ENCODE results near the gene SLC26A2.
"Not testable (repeated sequence)": the region's sequence is repeated elsewhere in the genome, so short reads cannot be mapped to it uniquely, and the experiment has no call there.

Gene SLC26A2

DNA sequence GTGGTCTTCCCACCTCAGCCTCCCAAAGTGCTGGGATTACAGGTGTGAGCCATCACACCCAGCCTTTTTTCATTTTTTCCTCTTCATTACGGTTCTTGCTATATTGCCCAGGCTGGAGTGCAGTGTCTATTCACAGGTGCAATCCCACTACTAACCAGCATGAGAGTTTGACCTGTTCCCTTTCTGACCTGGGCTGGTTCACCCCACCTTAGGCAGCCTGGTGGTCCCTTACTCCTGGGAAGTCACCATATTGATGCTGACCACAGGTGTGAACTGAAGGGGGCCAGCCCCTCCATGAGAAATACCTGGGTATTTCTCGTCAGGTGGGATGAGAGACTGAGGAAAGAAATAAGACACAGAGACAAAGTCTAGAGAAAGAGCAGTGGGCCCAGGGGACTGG lies 18.4 kb upstream of the SLC26A2 start:
- TF ChIP-seq POLR2A (IDR thresholded peaks at IDR 0.05; ENCODE audit: low read depth, low read length) = no peak
- FAIRE-seq (no peak), DNase-seq (ENCODE audit: insufficient read length, low spot score) (no peak)

DNA sequence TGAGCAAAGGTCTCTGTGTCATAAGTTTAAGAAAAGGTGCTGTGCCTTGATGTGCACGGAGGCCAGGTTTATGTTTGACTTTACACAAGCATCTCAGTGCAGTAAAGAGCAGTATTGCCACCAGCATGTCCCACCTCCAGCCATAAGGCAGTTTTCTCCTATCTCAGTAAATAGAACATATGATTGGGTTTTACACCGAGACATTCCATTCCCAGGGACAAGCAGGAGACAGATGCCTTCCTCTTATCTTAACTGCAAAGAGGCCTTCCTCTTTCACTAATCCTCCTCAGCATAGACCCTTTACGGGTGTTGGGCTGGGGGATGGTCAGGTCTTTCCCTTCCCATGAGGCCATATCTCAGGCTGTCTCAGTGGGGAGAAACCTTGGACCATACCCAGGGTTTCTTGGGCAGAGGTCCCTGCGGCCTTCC lies 17.8 kb upstream of the SLC26A2 start:
- not testable (repeated sequence) for DNase-seq (ENCODE audit: insufficient read length, low spot score); FAIRE-seq

DNA sequence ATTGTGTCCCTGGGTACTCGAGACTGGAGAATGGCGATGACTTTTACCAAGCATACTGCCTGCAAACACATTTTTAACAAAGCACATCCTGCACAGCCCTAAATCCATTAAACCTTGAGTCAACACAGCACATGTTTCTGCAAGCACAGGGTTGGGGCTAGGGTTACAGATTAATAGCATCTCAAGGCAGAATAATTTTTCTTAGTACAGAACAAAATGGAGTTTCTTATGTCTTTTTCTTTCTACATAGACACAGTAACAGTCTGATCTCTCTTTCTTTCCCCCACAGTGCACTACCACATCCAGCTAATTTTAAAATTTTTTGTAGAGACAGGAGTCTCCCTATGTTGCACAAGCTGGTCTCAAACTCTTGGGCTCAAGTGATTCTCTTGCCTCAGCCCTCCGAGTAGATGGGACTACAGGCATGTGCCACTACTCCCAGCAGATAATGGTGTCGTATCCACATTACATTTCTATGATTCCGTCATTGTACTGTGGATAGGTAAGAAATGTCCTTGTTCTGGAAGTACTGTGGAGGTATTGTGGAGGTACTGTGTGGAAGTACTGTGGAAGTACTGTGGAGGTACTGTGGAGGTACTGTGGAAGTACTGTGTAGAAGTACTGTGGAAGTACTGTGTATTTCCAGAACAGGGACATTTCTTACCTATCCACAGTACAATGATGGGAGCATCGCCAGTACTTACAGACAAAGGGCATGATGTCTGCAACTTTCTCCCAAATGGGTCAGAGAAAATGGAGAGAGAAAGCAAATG lies 17.2 kb upstream of the SLC26A2 start:
- not testable (repeated sequence) for FAIRE-seq; DNase-seq (ENCODE audit: insufficient read length, low spot score)

DNA sequence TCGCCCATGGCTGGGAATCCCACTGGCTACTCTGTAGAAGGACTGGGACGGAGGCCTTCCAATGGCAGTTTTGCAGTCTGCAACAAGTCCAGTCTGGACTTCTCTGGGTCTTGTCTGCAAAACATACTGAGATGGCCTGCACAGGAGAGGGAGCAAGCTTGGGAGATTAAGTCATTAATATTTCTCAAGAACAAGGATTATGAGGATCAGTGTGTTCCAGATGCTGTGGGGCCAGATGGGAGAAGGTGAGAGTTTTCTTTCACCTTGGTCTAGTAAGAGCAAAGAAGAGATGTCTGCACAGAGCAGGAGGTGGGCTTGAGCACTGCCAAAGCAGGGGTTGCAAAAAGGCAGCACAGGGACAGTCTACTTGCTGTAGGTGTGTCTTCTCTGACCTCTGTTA lies 15.9 kb upstream of the SLC26A2 start, which contains the start of gene PDE6A:
Gene PDE6A, minus strand, starts transcription at position 128 of the 400 bp plus-strand sequence. Its CDS starts 120 bp downstream, at position 8.
- FAIRE-seq (no peak), DNase-seq (ENCODE audit: insufficient read length, low spot score) (no peak)
- TF ChIP-seq POLR2A (IDR thresholded peaks at IDR 0.05; ENCODE audit: low read depth, low read length) = no peak

DNA sequence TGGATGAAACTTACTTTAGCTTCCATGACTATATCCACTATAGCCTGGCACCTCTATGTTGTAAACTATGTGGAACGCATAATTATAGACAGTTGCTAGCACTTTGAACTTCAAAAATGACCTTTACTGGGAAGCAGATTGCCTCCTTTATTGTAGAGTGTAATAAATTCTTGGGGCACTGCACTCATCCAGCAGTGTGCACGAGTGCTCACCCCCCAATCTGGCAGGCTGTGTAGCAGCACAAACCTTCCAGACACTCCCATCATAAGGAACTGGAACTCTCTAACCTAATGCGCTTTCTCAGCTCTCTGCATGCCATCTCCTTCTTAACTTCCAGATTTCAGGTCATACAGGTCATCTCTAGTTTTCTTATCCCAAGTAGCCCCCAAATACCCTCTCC lies 14.4 kb upstream of the SLC26A2 start:
- no peak for FAIRE-seq
- no peak for TF ChIP-seq POLR2A (IDR thresholded peaks at IDR 0.05; ENCODE audit: low read depth, low read length)
- DNase-seq (ENCODE audit: insufficient read length, low spot score) = no peak

DNA sequence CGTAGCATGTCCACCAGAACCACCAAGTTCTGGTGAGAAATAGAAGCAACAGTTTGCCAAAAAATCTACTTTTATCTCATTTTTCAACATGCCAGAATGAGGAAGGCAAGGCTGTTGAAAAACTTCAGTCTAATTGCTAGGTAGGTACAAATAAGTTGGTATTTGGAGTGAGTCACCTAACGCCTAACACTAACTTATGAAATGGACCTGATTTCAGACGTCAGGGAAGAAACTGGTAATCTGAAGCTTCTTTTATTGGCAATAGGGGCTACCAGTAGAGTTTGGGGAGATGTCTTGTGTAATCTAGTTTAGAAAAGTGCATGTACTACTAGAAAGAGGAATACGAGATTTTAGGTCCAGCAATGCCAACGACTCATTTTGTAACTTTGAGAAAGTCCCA lies 11.6 kb upstream of the SLC26A2 start:
- TF ChIP-seq POLR2A (IDR thresholded peaks at IDR 0.05; ENCODE audit: low read depth, low read length) = no peak
- no peak for FAIRE-seq
- no peak for DNase-seq (ENCODE audit: insufficient read length, low spot score)

DNA sequence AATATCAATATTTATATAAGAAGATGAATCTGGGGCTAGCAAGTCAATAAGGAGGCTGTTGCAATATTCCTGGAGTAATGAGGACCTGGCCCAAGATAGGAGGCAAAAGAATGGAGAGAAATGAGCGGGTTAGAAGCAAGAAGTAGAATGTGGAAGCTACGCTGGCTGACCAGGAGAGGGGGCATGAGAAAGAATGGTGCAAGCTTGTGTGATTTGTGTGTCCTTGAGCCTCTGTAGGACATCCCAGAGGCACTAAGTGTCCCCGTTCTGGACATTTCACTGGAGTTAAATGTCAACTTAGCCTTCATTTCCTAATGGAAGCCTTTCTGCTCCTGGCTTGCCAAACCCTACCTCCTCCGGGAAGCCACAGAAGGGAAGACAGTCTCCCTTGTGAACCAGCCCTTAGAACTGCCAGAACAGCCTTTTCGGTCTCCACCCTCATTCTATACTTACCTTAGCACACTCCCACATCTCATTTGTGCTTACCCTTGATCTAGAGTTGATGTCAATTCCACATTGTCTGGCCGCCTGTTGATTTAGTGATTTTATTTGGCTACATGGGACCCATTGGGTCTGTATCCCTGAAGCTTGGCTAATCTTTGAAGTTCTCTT lies 9.3 kb upstream of the SLC26A2 start:
- no peak for DNase-seq (ENCODE audit: insufficient read length, low spot score)
- FAIRE-seq = no peak

DNA sequence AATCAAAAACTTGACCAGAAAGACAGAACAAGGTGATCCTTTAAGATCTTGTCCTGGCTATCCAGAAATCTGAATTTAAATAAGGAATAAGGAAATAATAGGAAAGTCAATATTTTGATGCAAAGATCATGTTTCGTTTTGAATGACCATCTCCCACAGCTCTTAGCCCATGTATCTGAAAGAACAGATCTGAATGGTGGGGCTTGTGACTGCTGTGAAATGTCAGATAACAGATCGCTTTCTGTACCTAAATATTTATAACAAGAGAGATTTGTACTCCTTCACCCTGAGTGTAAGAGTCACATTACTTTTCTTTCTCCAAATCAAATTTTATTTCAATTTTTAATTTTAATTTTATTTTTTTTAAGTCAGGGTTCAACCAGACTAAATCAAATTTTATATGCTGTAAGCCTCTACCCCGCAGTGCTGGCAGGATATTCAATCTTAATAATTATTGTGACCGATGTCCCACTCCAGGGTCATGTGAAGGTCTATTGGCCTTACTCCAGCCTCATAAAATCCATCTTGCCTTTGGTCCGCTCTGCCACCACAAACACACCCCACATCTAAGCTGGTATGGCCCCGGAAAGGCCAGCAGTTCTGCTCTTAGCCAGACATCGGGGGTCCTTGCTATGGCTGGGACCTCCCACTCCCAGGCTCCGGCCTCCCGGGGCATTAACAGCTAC lies 7.0 kb upstream of the SLC26A2 start:
- FAIRE-seq (no peak), DNase-seq (ENCODE audit: insufficient read length, low spot score) (no peak)
- no peak for TF ChIP-seq POLR2A (IDR thresholded peaks at IDR 0.05; ENCODE audit: low read depth, low read length)

More for the DNA sequence above, 9.3 kb upstream of the SLC26A2 start:
- no peak for TF ChIP-seq POLR2A (IDR thresholded peaks at IDR 0.05; ENCODE audit: low read depth, low read length)

DNA sequence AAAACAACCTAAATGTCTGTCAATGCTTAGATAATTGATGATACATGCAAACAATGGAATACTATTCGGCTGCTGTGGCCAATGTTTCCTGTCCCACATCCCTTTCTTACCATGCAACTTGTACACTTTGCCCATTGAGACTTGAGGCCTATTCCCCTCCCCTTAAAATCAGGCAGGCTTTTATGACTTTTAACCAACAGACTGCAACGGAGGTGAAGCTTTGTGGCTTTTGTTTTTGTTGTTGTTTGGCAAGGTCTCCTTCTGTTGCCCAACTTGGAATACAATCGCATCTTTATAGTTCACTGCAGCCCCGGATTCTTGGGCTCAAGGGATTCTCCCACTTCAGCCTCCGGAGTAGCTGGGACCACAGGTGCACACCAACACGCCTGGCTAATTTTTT lies 5.8 kb upstream of the SLC26A2 start:
- FAIRE-seq = no peak
- DNase-seq (ENCODE audit: insufficient read length, low spot score) = no peak
- no peak for TF ChIP-seq POLR2A (IDR thresholded peaks at IDR 0.05; ENCODE audit: low read depth, low read length)

DNA sequence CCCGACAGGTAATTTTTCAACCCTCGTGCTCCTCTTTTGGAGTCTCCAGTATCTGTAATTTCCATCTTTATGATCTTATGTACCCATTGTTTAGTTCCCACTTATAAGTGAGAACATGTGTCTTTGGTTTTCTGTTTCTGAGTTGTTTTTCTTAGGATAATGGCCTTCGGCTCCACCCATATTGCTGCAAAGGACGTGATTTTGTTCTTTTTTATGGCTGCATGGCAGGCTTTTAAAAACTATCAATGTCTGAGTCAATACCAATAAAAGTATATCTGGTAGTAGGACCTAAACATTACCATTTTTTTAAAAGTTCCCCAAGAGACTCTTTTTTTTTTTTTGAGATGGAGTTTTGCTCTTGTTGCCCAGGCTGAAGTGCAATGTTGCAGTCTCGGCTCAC lies 3.9 kb upstream of the SLC26A2 start:
- no peak for TF ChIP-seq POLR2A (IDR thresholded peaks at IDR 0.05; ENCODE audit: low read depth, low read length)
- no peak for FAIRE-seq
- no peak for DNase-seq (ENCODE audit: insufficient read length, low spot score)

DNA sequence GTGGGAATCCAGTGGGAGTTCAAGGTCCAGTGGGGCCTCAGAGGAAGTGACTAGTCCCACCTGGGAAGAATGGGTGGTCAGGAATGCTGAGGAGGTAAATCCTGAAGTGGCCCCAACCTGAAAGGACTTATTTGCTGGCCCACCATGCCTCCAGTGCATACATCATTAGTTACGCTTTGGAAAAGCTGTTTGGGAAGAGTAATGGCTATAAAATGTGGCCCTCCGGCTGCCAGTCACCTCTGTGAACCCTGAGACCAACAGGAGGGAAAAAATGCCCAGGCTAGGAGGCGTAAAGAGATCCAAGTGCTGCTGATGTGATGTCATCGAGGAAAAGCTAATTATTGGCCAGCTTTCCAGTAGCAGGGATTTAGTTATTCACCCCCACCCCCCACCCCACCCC lies 2.7 kb upstream of the SLC26A2 start:
- DNase-seq (ENCODE audit: insufficient read length, low spot score) = no peak
- no peak for FAIRE-seq
- no peak for TF ChIP-seq POLR2A (IDR thresholded peaks at IDR 0.05; ENCODE audit: low read depth, low read length)

DNA sequence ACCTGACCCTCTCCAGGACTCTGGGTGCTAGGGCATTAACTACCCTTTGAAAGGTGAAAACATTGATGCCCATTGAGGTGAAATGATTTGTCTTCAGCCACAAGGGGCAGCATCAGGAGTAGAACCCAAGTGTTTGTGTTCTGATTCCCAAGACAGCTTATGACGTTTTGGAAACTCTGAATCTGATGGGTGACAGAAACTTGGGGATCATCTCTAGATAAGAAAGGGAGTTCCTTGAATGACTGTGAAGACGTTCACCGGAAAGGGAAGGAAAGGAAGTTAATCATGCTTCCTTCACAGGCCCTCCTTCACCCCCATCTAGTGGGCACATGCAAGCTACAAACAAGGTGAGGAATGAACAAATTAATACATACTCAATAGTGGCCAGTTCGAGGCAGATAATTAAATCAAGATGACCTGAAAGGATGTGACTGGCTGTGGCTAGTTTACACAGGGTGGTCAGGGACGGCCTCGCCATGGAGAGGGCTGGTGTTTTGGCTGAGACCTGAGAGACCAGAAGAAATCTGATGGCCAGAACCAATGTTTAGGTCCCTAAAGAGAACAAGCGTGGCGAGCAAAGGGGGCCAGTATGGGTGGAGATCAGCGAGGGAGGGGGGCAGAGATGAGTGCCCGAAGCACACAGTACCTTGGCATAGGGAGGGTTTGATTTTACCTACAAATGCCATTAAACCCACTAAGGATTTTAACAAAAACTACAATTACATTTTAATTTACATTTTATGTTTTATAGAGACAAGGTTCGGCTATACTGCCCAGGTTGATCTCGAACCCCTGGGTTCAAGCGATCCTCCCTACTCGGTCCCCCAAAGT lies 937 bp upstream of the SLC26A2 start:
- no peak for TF ChIP-seq POLR2A (IDR thresholded peaks at IDR 0.05; ENCODE audit: low read depth, low read length)
- DNase-seq (ENCODE audit: insufficient read length, low spot score) (no peak), FAIRE-seq (peak; percentile 38)

DNA sequence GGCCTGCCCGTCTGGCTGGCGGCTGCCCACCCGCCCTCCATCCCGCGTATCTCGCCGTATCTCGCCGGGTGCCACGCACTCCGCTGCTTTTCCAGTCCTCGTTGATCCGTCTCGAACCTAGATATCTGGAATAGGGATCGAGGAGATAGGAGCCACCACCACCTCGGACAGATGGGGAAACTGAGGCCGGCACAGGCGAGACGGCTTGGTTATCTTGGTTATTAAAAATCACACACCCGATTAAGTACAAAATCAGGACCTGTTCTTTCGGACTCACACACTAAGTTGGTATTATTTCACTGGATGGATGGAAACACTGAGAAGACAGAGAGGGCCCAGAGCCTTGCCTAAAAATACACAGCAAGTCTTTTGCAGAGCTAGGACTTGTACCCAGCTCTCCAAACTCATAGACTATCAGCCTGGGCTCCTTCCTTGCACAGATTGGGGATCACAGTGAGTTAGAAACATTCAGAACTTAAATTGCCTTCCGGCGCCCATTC lies 678 bp downstream of the SLC26A2 start:
- FAIRE-seq (no peak), DNase-seq (ENCODE audit: insufficient read length, low spot score) (no peak)
- no peak for TF ChIP-seq POLR2A (IDR thresholded peaks at IDR 0.05; ENCODE audit: low read depth, low read length)

DNA sequence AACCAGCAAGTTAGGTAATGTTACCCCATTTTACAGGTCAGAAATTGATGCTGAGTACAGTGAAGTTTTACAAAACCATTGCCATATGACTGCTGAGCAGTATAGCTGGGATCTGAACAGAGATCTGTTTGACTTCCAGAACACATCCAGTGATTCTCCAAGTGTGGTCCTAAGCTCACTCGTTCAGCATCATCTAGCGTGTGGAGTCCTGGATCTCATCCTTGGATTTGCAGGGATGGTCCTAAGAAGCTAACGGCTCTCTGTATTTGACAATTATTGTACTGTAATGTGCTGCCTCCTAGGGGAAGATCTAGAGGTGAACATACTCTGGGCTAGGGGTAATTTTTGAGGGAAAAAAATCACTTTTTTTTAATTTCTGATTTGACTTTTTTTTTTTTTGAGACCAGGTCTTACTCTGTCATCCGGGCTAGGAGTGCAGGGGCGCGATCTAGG lies 1.4 kb downstream of the SLC26A2 start:
- FAIRE-seq = no peak
- DNase-seq (ENCODE audit: insufficient read length, low spot score) = no peak
- TF ChIP-seq POLR2A (IDR thresholded peaks at IDR 0.05; ENCODE audit: low read depth, low read length) = no peak
